Ascending aorta (tissue), 2 donors: Measurements from ENCODE around the gene CENPP. TPM values are rescaled to one million over a fixed set of nuclear protein-coding genes. Genes with fewer than 3 reads are reported as not detected.

ENCODE experiments used
- DNase-seq, 2 donors: peaks; one replicate each; pipeline ENCODE4 v3.0.0-alpha.2; 2019; ENCODE audit warnings: low spot score in 2 of 2
- H3K27ac ChIP-seq, 2 donors: fragments of 200-600 bp; sonication (generic); one replicate each; pipeline ENCODE4 v1.5.1; 2016 to 2017; ENCODE audit warnings: mild to moderate bottlenecking in 1 of 2
- H3K27me3 ChIP-seq: fragments of 200-600 bp; sonication (generic); one replicate; pipeline ENCODE4 v1.5.1; 2017
- H3K36me3 ChIP-seq, 2 donors: fragments of 200-600 bp; sonication (generic); one replicate each; pipeline ENCODE4 v1.5.1; 2016
- H3K4me1 ChIP-seq, 2 donors: fragments of 200-600 bp; sonication (generic); one replicate each; pipeline ENCODE4 v1.5.1; 2016 to 2017; ENCODE audit warnings: mild to moderate bottlenecking in 1 of 2
- H3K4me3 ChIP-seq, 2 donors: fragments of 200-600 bp; sonication (generic); one replicate each; pipeline ENCODE4 v1.5.1; 2016 to 2017; ENCODE audit warnings: mild to moderate bottlenecking in 1 of 2
- H3K9me3 ChIP-seq, 2 donors: fragments of 200-600 bp; sonication (generic); one replicate each; pipeline ENCODE4 v1.5.1; 2016
- intact Hi-C: fragments of 100-400 bp; cut with DNase I; formaldehyde crosslinking; loops from one replicate; pipeline ENCODE4 v1.15.1; 2023
- total RNA-seq: library from RNA; depleted of rRNA; stranded (reverse); fragments of >200 nt; gene quantifications from one replicate; pipeline ENCODE4 v1.1.0, GENCODE V29; 2016
- TF ChIP-seq, protein P1 (sequence below), 3 experiments: fragments of 200-600 bp in 2 of 3; fragments of 450-650 bp in 1 of 3; sonication (generic) in 2 of 3; IDR thresholded peaks; one replicate each; pipeline ENCODE4 v1.5.1; 2016 to 2019; ENCODE audit warnings: antibody characterized with exemption in 3 of 3, mild to moderate bottlenecking in 1 of 3, moderate library complexity in 1 of 3

Gene CENPP
- total RNA-seq, 1 donor from 2014 or later, result 0.43 TPM

DNA sequence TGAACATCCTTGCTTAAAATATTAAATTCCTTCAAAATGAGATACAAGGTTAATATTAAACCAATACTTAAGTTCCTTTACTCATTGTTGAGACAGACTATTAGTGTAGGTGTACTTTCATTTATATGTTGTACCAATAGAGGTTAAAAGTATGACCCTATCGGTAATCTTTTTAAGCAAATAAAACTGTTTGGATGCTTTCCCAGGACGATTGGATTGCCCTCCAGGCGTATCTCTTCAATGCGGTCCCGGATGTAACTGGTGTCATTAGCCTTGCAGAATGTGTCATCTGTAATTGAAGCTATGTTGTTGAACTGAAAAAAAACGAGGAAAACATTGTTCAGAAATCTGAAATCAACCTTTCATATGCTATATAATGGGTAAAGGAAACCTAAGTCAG is 59.7 kb downstream of the CENPP start:
- no peak for DNase-seq
- TF ChIP-seq, protein P1, sequence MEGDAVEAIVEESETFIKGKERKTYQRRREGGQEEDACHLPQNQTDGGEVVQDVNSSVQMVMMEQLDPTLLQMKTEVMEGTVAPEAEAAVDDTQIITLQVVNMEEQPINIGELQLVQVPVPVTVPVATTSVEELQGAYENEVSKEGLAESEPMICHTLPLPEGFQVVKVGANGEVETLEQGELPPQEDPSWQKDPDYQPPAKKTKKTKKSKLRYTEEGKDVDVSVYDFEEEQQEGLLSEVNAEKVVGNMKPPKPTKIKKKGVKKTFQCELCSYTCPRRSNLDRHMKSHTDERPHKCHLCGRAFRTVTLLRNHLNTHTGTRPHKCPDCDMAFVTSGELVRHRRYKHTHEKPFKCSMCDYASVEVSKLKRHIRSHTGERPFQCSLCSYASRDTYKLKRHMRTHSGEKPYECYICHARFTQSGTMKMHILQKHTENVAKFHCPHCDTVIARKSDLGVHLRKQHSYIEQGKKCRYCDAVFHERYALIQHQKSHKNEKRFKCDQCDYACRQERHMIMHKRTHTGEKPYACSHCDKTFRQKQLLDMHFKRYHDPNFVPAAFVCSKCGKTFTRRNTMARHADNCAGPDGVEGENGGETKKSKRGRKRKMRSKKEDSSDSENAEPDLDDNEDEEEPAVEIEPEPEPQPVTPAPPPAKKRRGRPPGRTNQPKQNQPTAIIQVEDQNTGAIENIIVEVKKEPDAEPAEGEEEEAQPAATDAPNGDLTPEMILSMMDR (IDR thresholded peaks at IDR 0.05), result no peak
- Histone ChIP-seq H3K4me1 (peaks cover 0 to 23% of the 10 kb centered on the region in 2 donors), H3K4me3 (peak overlapping the region in 1 of 2 donors; percentile 7), H3K36me3 (peaks cover 0 to 9% of the 10 kb centered on the region in 2 donors), H3K27me3 (no peaks in the 10 kb centered on the region), H3K9me3 (no peaks in the 10 kb centered on the region), H3K27ac (peak overlapping the region; percentile 83 to 87)
- intact Hi-C loops, result no loop called here

GRCh38 chr9:92385953-92386352 is 60.2 kb downstream of the CENPP start:
- Histone ChIP-seq H3K27me3 (no peaks in the 10 kb centered on the region), H3K27ac (peak overlapping the region; percentile 83 to 87), H3K36me3 (peaks cover 0 to 9% of the 10 kb centered on the region in 2 donors), H3K4me1 (peaks cover 0 to 23% of the 10 kb centered on the region in 2 donors), H3K9me3 (no peaks in the 10 kb centered on the region), H3K4me3 (no peak overlapping the region)
- intact Hi-C loops, result loop anchor here (2.0 kb wide), 1 partner anchor 19 kb away; the partner anchor contains the start of gene OGN
- TF ChIP-seq, protein P1 (IDR thresholded peaks at IDR 0.05), result no peak
- DNase-seq, result no peak

DNA sequence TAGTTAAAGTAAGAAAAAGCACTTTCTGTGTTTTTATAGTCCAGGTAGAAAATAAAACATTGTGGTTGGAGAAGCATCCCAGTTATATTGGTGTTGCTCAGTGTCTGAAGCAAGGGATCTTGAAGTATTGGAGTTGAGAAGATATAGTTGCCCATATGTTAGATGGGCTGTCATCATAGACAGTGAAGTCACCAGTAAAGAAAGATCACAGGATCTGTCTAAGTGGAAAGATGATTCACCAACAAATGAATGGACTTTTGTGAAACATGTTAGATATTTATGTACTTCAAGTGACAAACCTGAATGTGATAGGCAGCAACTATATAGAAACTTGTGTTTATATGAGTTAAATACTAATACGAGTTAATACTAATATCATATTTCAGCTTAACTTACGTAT is 66.9 kb downstream of the CENPP start:
- peak overlapping the region; percentile 47 to 83 for H3K27ac ChIP-seq
- TF ChIP-seq, protein P1 (IDR thresholded peaks at IDR 0.05), result no peak
- no peak for DNase-seq
- H3K9me3 ChIP-seq, result no peaks in the 10 kb centered on the region
- H3K27me3 ChIP-seq, result no peaks in the 10 kb centered on the region
- H3K4me1 ChIP-seq, result peaks cover 3 to 17% of the 10 kb centered on the region in 2 donors
- intact Hi-C loops, result loop anchor here (5.0 kb wide), 1 partner anchor 40 kb away; no protein-coding TSS in a partner anchor
- peaks cover 13 to 31% of the 10 kb centered on the region in 2 donors for H3K36me3 ChIP-seq
- no peak overlapping the region for H3K4me3 ChIP-seq

GRCh38 chr9:92393686-92394085 is 67.9 kb downstream of the CENPP start:
- intact Hi-C loops, result loop anchor here (5.0 kb wide), 1 partner anchor 41 kb away; no protein-coding TSS in a partner anchor
- H3K27me3 ChIP-seq, result no peaks in the 10 kb centered on the region
- no peaks in the 10 kb centered on the region for H3K9me3 ChIP-seq
- TF ChIP-seq, protein P1 (IDR thresholded peaks at IDR 0.05), result no peak
- H3K4me3 ChIP-seq, result peak overlapping the region in 1 of 2 donors; percentile 46
- H3K36me3 ChIP-seq, result peaks cover 20 to 38% of the 10 kb centered on the region in 2 donors
- no peak for DNase-seq
- peaks cover 3 to 16% of the 10 kb centered on the region in 2 donors for H3K4me1 ChIP-seq
- peak overlapping the region; percentile 47 to 83 for H3K27ac ChIP-seq

- Histone ChIP-seq H3K4me1 (peaks cover 3 to 20% of the 10 kb centered on the region in 2 donors), H3K4me3 (no peak overlapping the region), H3K27ac (peak overlapping the region; percentile 47 to 83), H3K27me3 (no peaks in the 10 kb centered on the region), H3K36me3 (peaks cover 21 to 42% of the 10 kb centered on the region in 2 donors), H3K9me3 (no peaks in the 10 kb centered on the region)
- intact Hi-C loops, result loop anchor here (5.0 kb wide), 1 partner anchor 67 kb away; no protein-coding TSS in a partner anchor
- no peak for DNase-seq
- TF ChIP-seq, protein P1 (IDR thresholded peaks at IDR 0.05), result no peak
Observed at GRCh38 chr9:92395617-92396016, 69.9 kb downstream of the CENPP start.
